Gastrocnemius medialis (tissue), 4 donors: ENCODE measurements around the gene COL1A2. TPM values are rescaled to one million over a fixed set of nuclear protein-coding genes. Genes with fewer than 3 reads are reported as not detected.

Experiments
- ATAC-seq, 2 donors: fragments of 150-250 bp; one replicate each; pipeline ENCODE4 v1.9.1; 2016
- DNase-seq, 2 donors: peaks; one replicate each; pipeline ENCODE4 v3.0.0-alpha.2; 2019
- H3K27ac ChIP-seq, 4 donors: fragments of 200-600 bp; sonication (generic); 1 replicate in 1 of 4; 2 replicates in 3 of 4; pipeline ENCODE4 v1.5.1; 2016 to 2018; ENCODE audit warnings: mild to moderate bottlenecking in 2 of 4, moderate library complexity in 1 of 4
- H3K27me3 ChIP-seq, 3 donors: fragments of 200-600 bp; sonication (generic) in 2 of 3; 1 replicate in 1 of 3; 2 replicates in 2 of 3; pipeline versions ENCODE4 v1.5.1 to v1.6.0; 2016 to 2019; ENCODE audit warnings: mild to moderate bottlenecking in 1 of 3, moderate library complexity in 1 of 3
- H3K36me3 ChIP-seq, 2 donors: fragments of 200-600 bp; sonication (generic) in 1 of 2; one replicate each; pipeline ENCODE4 v1.5.1; 2017 to 2018
- H3K4me1 ChIP-seq, 2 donors: fragments of 200-600 bp; sonication (generic) in 1 of 2; one replicate each; pipeline ENCODE4 v1.5.1; 2016 to 2017; ENCODE audit warnings: mild to moderate bottlenecking in 2 of 2
- H3K4me3 ChIP-seq, 4 donors: fragments of 200-600 bp; sonication (generic) in 3 of 4; 1 replicate in 1 of 4; 2 replicates in 3 of 4; pipeline ENCODE4 v1.5.1; 2016 to 2019; ENCODE audit warnings: mild to moderate bottlenecking in 2 of 4
- H3K9me3 ChIP-seq, 3 donors: fragments of 200-600 bp; sonication (generic) in 2 of 3; 1 replicate in 1 of 3; 2 replicates in 2 of 3; pipeline ENCODE4 v1.5.1; 2016 to 2019
- POLR2A ChIP-seq, 2 donors: fragments of 450-650 bp; IDR thresholded peaks; one replicate each; pipeline ENCODE4 v1.6.1; 2017; ENCODE audit warnings: antibody characterized with exemption in 2 of 2, mild to moderate bottlenecking in 2 of 2, moderate library complexity in 2 of 2
- in situ Hi-C, 4 donors: fragments of 200-750 bp; cut with MboI; loops; one replicate each; pipeline versions ENCODE4 v1.15.0 to v1.8.0; 2017; ENCODE audit warnings: low sequenced_read_pairs in 4 of 4
- intact Hi-C: fragments of 100-400 bp; cut with DNase I; formaldehyde crosslinking; loops from one replicate; pipeline ENCODE4 v1.15.1; 2023; ENCODE audit warnings: low total_unique reads
- total RNA-seq, 4 donors: library from RNA; depleted of rRNA; stranded (reverse); fragments of >200 nt; gene quantifications; one replicate each; pipeline versions ENCODE4 v1.1.0 to v1.2.3, GENCODE V29; 2016
- TF ChIP-seq, protein P1 (sequence below), 5 experiments: fragments of 450-650 bp in 3 of 5; fragments of 200-600 bp in 2 of 5; sonication (generic) in 2 of 5; IDR thresholded peaks in 4 of 5; conservative IDR thresholded peaks in 1 of 5; 1 replicate in 4 of 5; 2 replicates in 1 of 5; pipeline ENCODE4 v1.5.1; 2016 to 2019; ENCODE audit warnings: antibody characterized with exemption in 5 of 5, mild to moderate bottlenecking in 3 of 5, moderate library complexity in 3 of 5

The COL1A2 gene
- total RNA-seq, 4 donors from 2014 or later: 11.2 to 43.6 (median 18.7) TPM

DNA sequence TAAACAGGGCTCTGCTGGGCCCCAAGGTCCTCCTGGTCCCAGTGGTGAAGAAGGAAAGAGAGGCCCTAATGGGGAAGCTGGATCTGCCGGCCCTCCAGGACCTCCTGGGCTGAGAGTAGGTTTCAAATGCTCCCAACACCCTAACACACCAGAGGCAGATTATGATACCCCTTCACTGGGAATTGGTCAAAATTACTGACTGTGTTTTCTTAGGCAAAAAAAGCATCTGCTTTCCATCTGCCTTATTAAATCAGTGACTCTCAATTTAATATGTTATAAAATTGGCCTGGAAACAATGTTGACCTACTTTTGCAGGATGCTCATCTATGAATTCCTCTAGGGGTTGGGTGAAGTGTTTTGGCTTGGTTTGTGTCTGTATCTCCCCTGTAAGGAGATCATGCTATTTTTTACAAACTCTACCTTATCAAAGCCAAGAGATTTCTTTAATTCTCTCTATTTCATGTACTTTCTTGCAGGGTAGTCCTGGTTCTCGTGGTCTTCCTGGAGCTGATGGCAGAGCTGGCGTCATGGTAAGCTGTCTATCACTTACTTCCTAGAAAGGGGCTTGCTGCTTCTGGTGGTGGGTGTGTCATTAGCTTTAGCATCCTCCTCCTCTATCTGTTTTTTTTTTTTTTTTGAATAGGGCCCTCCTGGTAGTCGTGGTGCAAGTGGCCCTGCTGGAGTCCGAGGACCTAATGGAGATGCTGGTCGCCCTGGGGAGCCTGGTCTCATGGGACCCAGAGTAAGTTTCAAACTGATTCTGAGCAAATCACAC lies 15.9 kb downstream of the COL1A2 start:
- ATAC-seq (no peak), DNase-seq (no peak)
- intact Hi-C loops: no loop called here
- in situ Hi-C loops: no loop called here
- Histone ChIP-seq H3K36me3 (no peaks in the 10 kb centered on the region), H3K9me3 (no peaks in the 10 kb centered on the region), H3K4me3 (no peak overlapping the region), H3K27ac (peak overlapping the region in 2 of 4 donors; percentile 22 to 27), H3K27me3 (no peaks in the 10 kb centered on the region), H3K4me1 (no peaks in the 10 kb centered on the region)
- TF ChIP-seq, protein P1, sequence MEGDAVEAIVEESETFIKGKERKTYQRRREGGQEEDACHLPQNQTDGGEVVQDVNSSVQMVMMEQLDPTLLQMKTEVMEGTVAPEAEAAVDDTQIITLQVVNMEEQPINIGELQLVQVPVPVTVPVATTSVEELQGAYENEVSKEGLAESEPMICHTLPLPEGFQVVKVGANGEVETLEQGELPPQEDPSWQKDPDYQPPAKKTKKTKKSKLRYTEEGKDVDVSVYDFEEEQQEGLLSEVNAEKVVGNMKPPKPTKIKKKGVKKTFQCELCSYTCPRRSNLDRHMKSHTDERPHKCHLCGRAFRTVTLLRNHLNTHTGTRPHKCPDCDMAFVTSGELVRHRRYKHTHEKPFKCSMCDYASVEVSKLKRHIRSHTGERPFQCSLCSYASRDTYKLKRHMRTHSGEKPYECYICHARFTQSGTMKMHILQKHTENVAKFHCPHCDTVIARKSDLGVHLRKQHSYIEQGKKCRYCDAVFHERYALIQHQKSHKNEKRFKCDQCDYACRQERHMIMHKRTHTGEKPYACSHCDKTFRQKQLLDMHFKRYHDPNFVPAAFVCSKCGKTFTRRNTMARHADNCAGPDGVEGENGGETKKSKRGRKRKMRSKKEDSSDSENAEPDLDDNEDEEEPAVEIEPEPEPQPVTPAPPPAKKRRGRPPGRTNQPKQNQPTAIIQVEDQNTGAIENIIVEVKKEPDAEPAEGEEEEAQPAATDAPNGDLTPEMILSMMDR (IDR thresholded peaks at IDR 0.05 in 4 of 5, conservative IDR thresholded peaks at IDR 0.05 in 1 of 5): no peak
- no peak for TF ChIP-seq POLR2A (IDR thresholded peaks at IDR 0.05)

DNA sequence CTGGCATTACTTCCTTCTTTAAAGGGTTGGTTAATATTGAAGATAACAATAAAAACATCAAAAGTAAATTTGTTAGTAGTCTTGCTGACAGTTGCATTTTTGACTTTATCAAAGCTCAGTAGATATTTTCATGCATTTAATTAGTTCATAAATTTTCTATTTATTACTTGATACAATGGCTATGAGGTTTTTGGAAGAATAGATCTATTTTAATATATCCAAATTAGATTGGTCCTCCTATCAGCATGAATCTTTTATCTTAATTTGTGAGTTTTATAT lies 16.4 kb downstream of the COL1A2 start:
- Histone ChIP-seq H3K36me3 (no peaks in the 10 kb centered on the region), H3K4me3 (no peak overlapping the region), H3K4me1 (no peaks in the 10 kb centered on the region), H3K27ac (no peak overlapping the region), H3K9me3 (no peaks in the 10 kb centered on the region), H3K27me3 (no peaks in the 10 kb centered on the region)
- in situ Hi-C loops: no loop called here
- no peak for DNase-seq
- intact Hi-C loops: no loop called here
- TF ChIP-seq, protein P1 (IDR thresholded peaks at IDR 0.05 in 4 of 5, conservative IDR thresholded peaks at IDR 0.05 in 1 of 5): no peak
- no peak for TF ChIP-seq POLR2A (IDR thresholded peaks at IDR 0.05)
- ATAC-seq: no peak

DNA sequence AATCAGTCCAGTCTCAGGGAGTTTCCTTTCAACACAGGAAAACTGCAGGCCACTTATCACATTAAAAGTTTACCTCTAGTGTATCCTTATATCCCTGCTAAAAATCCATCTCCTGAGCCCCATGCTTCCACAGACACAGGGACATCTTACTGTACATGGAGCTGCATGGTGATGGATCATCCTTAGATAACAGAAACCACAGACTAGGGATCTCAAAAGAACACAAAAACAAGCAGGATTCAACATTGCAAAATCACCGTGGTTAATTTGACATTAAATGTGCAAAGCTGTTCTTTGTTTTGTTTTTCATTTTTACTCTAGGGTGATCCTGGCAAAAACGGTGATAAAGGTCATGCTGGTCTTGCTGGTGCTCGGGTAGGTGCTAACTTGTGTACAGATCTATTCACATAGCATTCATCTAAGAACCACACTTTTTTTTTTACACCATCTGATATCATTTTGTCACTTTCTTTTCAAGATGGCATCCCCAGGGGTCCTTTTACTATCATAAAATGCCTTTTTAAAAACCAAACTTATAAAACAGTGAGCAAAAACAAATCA lies 18.1 kb downstream of the COL1A2 start:
- ATAC-seq: no peak
- Histone ChIP-seq H3K27ac (peak overlapping the region in 3 of 4 donors; percentile 24 to 45 (median 31)), H3K4me3 (no peak overlapping the region), H3K36me3 (no peaks in the 10 kb centered on the region), H3K9me3 (no peaks in the 10 kb centered on the region), H3K4me1 (no peaks in the 10 kb centered on the region), H3K27me3 (no peaks in the 10 kb centered on the region)
- intact Hi-C loops (no loop called here), in situ Hi-C loops (no loop called here)
- no peak for DNase-seq
- TF ChIP-seq POLR2A (IDR thresholded peaks at IDR 0.05): no peak
- TF ChIP-seq, protein P1 (IDR thresholded peaks at IDR 0.05 in 4 of 5, conservative IDR thresholded peaks at IDR 0.05 in 1 of 5): no peak

DNA sequence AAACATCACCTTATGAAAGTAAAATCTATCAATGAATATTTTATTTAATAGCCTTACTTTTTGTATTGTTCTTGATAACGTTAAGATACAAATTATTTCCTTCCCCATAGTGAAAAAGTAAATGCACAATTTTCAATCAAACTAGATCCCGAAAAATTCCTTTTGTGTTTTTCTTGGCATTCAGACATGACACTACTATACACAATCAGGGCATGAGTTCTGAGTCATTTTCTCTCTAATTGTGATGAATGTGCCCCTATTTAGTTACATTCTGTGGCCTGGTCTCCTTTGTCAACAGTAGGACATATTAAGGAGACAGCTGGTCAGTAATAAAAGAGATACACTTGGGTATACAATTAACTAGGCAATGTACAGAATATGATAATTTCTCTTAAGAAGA lies 19.8 kb downstream of the COL1A2 start:
- intact Hi-C loops (no loop called here), in situ Hi-C loops (no loop called here)
- Histone ChIP-seq H3K27ac (peak overlapping the region in 2 of 4 donors; percentile 21 to 45), H3K9me3 (no peaks in the 10 kb centered on the region), H3K36me3 (no peaks in the 10 kb centered on the region), H3K27me3 (no peaks in the 10 kb centered on the region), H3K4me1 (no peaks in the 10 kb centered on the region), H3K4me3 (no peak overlapping the region)
- DNase-seq: no peak
- TF ChIP-seq, protein P1 (IDR thresholded peaks at IDR 0.05 in 4 of 5, conservative IDR thresholded peaks at IDR 0.05 in 1 of 5): no peak
- TF ChIP-seq POLR2A (IDR thresholded peaks at IDR 0.05): no peak
- no peak for ATAC-seq
